Measurements from ENCODE around the gene ZNG1F.
"Not testable (repeated sequence)": the region's sequence is repeated elsewhere in the genome, so short reads cannot be mapped to it uniquely, and the experiment has no call there.

- TF ChIP-seq CHD4 (IDR thresholded peaks at IDR 0.05; ENCODE audit: borderline replicate concordance); JUNB (IDR thresholded peaks at IDR 0.05); POLR2A (IDR thresholded peaks at IDR 0.05; ENCODE audit: low read length): not testable (repeated sequence)
- TF ChIP-seq, protein P1, sequence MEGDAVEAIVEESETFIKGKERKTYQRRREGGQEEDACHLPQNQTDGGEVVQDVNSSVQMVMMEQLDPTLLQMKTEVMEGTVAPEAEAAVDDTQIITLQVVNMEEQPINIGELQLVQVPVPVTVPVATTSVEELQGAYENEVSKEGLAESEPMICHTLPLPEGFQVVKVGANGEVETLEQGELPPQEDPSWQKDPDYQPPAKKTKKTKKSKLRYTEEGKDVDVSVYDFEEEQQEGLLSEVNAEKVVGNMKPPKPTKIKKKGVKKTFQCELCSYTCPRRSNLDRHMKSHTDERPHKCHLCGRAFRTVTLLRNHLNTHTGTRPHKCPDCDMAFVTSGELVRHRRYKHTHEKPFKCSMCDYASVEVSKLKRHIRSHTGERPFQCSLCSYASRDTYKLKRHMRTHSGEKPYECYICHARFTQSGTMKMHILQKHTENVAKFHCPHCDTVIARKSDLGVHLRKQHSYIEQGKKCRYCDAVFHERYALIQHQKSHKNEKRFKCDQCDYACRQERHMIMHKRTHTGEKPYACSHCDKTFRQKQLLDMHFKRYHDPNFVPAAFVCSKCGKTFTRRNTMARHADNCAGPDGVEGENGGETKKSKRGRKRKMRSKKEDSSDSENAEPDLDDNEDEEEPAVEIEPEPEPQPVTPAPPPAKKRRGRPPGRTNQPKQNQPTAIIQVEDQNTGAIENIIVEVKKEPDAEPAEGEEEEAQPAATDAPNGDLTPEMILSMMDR (IDR thresholded peaks at IDR 0.05), result not testable (repeated sequence)
Observed at GRCh38 chr9:41141878-41142277, 47.2 kb downstream of the ZNG1F start.
